Rectal smooth muscle tissue (tissue), 1 donor: ENCODE measurements around the gene ZCCHC3.
A peak's percentile ranks its signal among the peaks of the same experiment; 100 is the strongest.

ENCODE experiments used
- H3K27ac ChIP-seq: one replicate; pipeline ENCODE4 v1.7.0; 2013; ENCODE audit warnings: low read depth, low read length, inconsistent platforms
- H3K27me3 ChIP-seq: one replicate; pipeline ENCODE4 v1.7.0; 2013; ENCODE audit warnings: low read length; ENCODE audit not compliant: control insufficient read depth, insufficient read depth
- H3K36me3 ChIP-seq: one replicate; pipeline ENCODE4 v1.7.0; 2013; ENCODE audit warnings: low read length; ENCODE audit not compliant: control insufficient read depth, insufficient read depth
- H3K4me1 ChIP-seq: one replicate; pipeline ENCODE4 v1.7.0; 2013; ENCODE audit warnings: low read length; ENCODE audit not compliant: control insufficient read depth, insufficient read depth
- H3K4me3 ChIP-seq: one replicate; pipeline ENCODE4 v1.7.0; 2013; ENCODE audit warnings: low read length
- H3K9ac ChIP-seq: one replicate; pipeline ENCODE4 v1.7.0; 2013; ENCODE audit warnings: low read length

The ZCCHC3 gene

GRCh38 chr20:271069-271468, 26.3 kb upstream of the ZCCHC3 start:
- no peaks in the 10 kb centered on the region for H3K4me1 ChIP-seq
- H3K36me3 ChIP-seq: peaks cover 4% of the 10 kb centered on the region
- H3K27me3 ChIP-seq: no peaks in the 10 kb centered on the region
- H3K27ac ChIP-seq: no peak overlapping the region
- H3K4me3 ChIP-seq: no peak overlapping the region
- no peak overlapping the region for H3K9ac ChIP-seq

- Histone ChIP-seq H3K4me3 (no peak overlapping the region), H3K36me3 (peaks cover 7% of the 10 kb centered on the region), H3K27me3 (no peaks in the 10 kb centered on the region), H3K4me1 (no peaks in the 10 kb centered on the region), H3K27ac (no peak overlapping the region), H3K9ac (no peak overlapping the region)
These were observed 25.8 kb upstream of the ZCCHC3 start for GRCh38 chr20:271528-271927.

DNA sequence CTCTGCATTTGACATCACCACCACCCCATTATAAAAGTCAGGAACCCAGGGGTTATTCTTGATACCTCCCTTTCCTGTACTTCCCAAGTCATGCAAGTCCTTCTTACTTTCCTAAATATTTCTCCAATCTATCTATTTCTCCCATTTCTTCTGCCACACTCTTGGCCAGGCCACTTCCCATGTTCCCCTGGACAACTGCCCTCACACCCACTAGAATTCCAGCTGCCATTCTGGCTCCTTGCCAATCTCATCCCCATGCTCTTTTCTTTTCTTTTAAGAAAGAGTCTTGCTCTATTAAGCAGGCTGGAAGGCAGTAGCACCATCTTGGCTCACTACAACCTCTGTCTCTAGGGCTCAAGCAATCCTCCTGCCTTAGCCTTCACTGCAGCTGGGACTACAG, 24.7 kb upstream of the ZCCHC3 start:
- no peaks in the 10 kb centered on the region for H3K27me3 ChIP-seq
- no peak overlapping the region for H3K27ac ChIP-seq
- H3K36me3 ChIP-seq: peaks cover 10% of the 10 kb centered on the region
- no peaks in the 10 kb centered on the region for H3K4me1 ChIP-seq
- H3K4me3 ChIP-seq: no peak overlapping the region
- H3K9ac ChIP-seq: no peak overlapping the region

DNA sequence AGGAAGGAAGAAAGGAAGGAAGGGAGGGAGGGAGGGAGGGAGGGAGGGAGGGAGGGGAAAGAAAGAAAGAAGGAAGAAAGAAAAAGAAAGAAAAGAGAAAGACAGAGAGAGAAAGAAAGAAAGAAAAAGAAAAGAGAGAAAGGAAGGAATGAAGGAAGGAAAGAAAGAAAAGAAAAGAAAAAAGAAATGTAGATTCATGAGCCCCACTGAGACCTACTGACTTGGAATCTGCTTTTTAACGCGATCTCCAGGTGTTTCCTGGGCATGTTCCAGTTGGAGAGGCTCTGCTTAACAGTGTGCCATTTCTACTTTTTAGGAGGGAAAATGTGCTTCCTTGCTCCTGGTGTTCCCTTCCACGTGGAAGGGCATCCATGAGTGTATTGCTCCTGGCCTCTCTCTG, 23.5 kb upstream of the ZCCHC3 start:
- Histone ChIP-seq H3K4me1 (no peaks in the 10 kb centered on the region), H3K27ac (no peak overlapping the region), H3K36me3 (peaks cover 13% of the 10 kb centered on the region), H3K4me3 (no peak overlapping the region), H3K9ac (no peak overlapping the region), H3K27me3 (no peaks in the 10 kb centered on the region)

DNA sequence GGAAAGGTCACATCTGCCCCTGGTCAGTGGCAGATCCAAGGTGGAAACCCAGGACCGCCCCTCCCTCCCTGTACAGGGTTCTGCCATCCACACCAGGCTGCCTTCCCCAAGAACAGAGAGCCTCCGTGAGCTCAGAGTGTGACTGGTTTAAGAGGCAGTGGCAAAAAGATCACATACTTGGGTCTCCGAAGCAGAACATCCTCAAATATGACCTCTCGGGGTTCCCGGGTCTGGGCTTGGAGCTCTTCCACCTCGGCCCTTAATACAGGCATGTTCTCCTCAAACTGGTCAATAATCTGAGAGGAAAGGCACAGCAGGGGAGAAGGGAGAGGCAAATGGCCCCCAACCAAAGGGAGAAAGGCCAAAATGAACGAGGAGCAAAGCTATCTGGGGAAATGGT, 21.6 kb upstream of the ZCCHC3 start:
- Histone ChIP-seq H3K4me3 (no peak overlapping the region), H3K4me1 (no peaks in the 10 kb centered on the region), H3K9ac (no peak overlapping the region), H3K36me3 (peaks cover 13% of the 10 kb centered on the region), H3K27ac (no peak overlapping the region), H3K27me3 (no peaks in the 10 kb centered on the region)

DNA sequence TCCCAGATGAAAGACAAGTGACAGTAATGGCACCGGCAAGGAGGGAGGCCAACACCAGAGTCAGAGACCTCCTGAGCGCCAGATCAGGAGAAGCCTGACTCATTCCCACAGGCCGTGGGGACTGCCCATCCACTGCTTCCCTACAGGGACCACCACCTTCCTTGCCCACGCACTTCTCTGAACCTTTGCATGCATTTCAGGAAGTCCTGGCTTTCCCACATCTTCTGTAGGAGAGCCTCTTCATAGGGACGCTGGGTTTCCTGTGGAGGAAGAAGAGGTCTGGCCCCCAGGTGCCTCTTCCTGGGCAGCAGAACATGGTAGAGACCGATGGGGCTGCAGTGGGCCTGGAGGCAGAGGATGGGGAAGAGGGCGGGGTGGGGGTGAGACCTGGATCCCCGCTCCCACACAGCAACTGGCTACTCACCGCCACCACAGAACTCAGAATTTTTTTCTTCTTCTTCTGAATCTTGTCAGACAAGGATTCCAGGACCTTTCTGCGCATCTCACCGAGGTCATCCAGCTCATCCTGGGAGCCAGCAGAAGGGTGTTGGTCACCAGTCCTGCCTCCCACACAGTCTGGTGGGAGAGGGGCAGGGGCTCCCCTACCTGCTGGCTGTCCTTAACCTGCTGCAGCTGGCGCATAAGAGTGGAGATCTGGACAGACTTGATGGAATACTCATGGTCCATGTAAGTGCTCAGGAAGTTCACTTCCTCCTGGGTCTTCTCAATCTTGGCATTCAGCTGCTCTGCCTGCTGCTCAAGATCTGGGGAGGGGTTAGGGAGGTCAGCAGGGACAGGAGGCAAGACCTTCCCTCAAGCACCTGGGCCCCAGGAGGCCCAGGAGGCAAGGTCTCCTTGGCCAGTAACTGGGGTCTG, 20.5 kb upstream of the ZCCHC3 start:
- Histone ChIP-seq H3K27ac (no peak overlapping the region), H3K36me3 (peaks cover 16% of the 10 kb centered on the region), H3K27me3 (no peaks in the 10 kb centered on the region), H3K9ac (no peak overlapping the region), H3K4me1 (no peaks in the 10 kb centered on the region), H3K4me3 (no peak overlapping the region)

GRCh38 chr20:277496-277781, 19.9 kb upstream of the ZCCHC3 start:
- Histone ChIP-seq H3K27me3 (no peaks in the 10 kb centered on the region), H3K27ac (no peak overlapping the region), H3K4me3 (no peak overlapping the region), H3K9ac (no peak overlapping the region), H3K4me1 (no peaks in the 10 kb centered on the region), H3K36me3 (peaks cover 17% of the 10 kb centered on the region)

GRCh38 chr20:278181-278580, 19.2 kb upstream of the ZCCHC3 start:
- no peak overlapping the region for H3K27ac ChIP-seq
- no peaks in the 10 kb centered on the region for H3K4me1 ChIP-seq
- no peak overlapping the region for H3K9ac ChIP-seq
- no peak overlapping the region for H3K4me3 ChIP-seq
- peaks cover 17% of the 10 kb centered on the region for H3K36me3 ChIP-seq
- H3K27me3 ChIP-seq: no peaks in the 10 kb centered on the region

DNA sequence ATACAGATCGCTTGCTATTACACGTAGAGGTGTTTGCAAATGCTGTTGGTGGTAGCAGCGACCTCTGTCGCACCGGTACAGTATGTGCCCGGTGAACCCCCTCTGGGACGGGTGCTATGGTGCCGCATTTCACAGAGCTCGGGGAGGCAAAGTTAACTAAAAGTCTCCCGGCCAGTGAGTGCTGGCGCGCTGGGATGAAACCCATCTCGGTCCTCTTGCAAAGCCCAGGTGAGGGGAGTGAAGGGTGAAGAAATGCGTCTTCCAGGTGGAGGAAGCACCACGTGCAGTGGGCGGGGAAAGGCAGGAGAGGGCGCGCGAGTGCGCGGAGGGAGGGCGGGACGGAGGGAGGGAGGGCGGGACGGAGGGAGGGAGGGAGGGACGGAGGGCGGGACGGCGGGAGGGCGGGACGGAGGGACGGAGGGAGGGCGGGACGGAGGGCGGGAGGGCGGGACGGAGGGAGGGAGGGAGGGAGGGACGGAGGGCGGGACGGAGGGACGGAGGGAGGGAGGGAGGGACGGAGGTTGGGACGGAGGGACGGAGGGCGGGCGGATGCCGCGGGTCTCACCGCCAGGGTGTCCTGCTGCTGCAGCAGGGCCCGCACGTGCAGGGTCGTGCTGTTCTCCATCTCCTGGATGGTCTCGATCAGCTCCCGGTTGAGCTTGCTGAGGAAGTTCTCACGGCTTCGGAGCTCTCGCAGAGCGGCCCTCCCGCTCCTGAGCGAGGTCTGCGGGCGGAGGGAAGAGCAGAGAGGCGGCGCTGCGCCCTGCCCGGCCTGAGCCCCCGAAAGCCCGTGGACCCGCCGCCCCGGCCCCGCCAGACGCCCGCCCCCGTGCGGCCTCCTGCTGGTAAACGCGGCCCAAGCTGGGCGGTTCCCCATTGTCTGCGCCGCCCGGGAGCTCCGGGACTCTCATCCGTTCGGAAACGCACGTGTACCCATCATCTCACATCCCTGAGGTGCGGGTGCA, 18.5 kb upstream of the ZCCHC3 start:
- Histone ChIP-seq H3K27ac (no peak overlapping the region), H3K9ac (no peak overlapping the region)

DNA sequence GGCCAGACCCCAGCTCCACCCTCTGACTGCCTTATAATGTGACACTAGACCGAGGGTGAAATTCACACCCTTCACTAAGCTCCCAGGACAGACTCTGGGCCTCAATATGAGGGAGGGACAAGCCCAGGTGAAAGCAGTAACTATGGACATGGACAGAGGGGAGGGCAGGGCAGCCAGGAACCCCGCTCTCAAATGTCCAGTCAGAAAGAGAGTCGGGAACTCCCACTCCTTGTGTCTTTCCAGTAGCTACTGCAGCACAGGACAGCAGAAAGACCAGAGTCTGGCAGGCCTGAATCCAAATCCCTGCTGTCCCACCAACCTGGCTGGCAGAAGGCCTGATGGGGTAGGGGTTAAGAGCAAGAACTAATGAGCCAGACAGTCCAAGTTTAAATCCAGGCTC, 13.2 kb upstream of the ZCCHC3 start:
- Histone ChIP-seq H3K27ac (no peak overlapping the region), H3K4me1 (no peaks in the 10 kb centered on the region), H3K9ac (no peak overlapping the region), H3K27me3 (no peaks in the 10 kb centered on the region), H3K36me3 (peaks cover 4% of the 10 kb centered on the region), H3K4me3 (no peak overlapping the region)

More for the DNA sequence above, 18.5 kb upstream of the ZCCHC3 start:
- H3K4me1 ChIP-seq: no peaks in the 10 kb centered on the region
- no peaks in the 10 kb centered on the region for H3K27me3 ChIP-seq
- peaks cover 17% of the 10 kb centered on the region for H3K36me3 ChIP-seq
- no peak overlapping the region for H3K4me3 ChIP-seq

- no peak overlapping the region for H3K4me3 ChIP-seq
- H3K9ac ChIP-seq: no peak overlapping the region
- H3K36me3 ChIP-seq: peaks cover 4% of the 10 kb centered on the region
- no peak overlapping the region for H3K27ac ChIP-seq
- H3K4me1 ChIP-seq: peaks cover 5% of the 10 kb centered on the region
- H3K27me3 ChIP-seq: no peaks in the 10 kb centered on the region
These were observed 10.9 kb upstream of the ZCCHC3 start for GRCh38 chr20:286508-286907.

- Histone ChIP-seq H3K4me1 (peaks cover 5% of the 10 kb centered on the region), H3K27me3 (no peaks in the 10 kb centered on the region), H3K27ac (no peak overlapping the region), H3K4me3 (peak overlapping the region; percentile 91), H3K9ac (no peak overlapping the region), H3K36me3 (no peaks in the 10 kb centered on the region)
These were observed 8.2 kb upstream of the ZCCHC3 start for GRCh38 chr20:288956-289692.
